ENCODE measurements around the gene DIPK1C. TPM values are rescaled to one million over a fixed set of nuclear protein-coding genes. Genes with fewer than 3 reads are reported as not detected.

Gene DIPK1C
- polyA plus RNA-seq, 2 donors = 0.02 TPM; not detected in 1

GRCh38 chr18:74446631-74447403 is 10.3 kb downstream of the DIPK1C start:
- WGBS, 2 donors = 94 to 96% methylated on average over 38 of the region's 38 CpGs
- Histone ChIP-seq H3K9me3 (ENCODE audit: control insufficient read depth in 2 of 2, insufficient read depth in 1 of 2, low read depth in 1 of 2, low read length in 1 of 2) (no peaks in the 10 kb centered on the region), H3K27ac (ENCODE audit: low read depth in 2 of 2, low read length in 1 of 2) (no peak overlapping the region), H3K4me3 (ENCODE audit: low read depth in 1 of 2, low read length in 2 of 2) (no peak overlapping the region), H3K36me3 (ENCODE audit: control insufficient read depth in 2 of 2, insufficient read depth in 2 of 2, low read length in 1 of 2) (no peaks in the 10 kb centered on the region), H3K4me1 (ENCODE audit: control insufficient read depth in 2 of 2, insufficient read depth in 2 of 2, low read length in 1 of 2) (no peaks in the 10 kb centered on the region), H3K27me3 (ENCODE audit: control insufficient read depth in 1 of 2, insufficient read depth in 2 of 2, low read length in 2 of 2) (no peaks in the 10 kb centered on the region)

GRCh38 chr18:74446178-74446577 is 10.9 kb downstream of the DIPK1C start:
- Histone ChIP-seq H3K4me1 (ENCODE audit: control insufficient read depth in 2 of 2, insufficient read depth in 2 of 2, low read length in 1 of 2) (no peaks in the 10 kb centered on the region), H3K4me3 (ENCODE audit: low read depth in 1 of 2, low read length in 2 of 2) (no peak overlapping the region), H3K9me3 (ENCODE audit: control insufficient read depth in 2 of 2, insufficient read depth in 1 of 2, low read depth in 1 of 2, low read length in 1 of 2) (no peaks in the 10 kb centered on the region), H3K27ac (ENCODE audit: low read depth in 2 of 2, low read length in 1 of 2) (no peak overlapping the region), H3K36me3 (ENCODE audit: control insufficient read depth in 2 of 2, insufficient read depth in 2 of 2, low read length in 1 of 2) (no peaks in the 10 kb centered on the region), H3K27me3 (ENCODE audit: control insufficient read depth in 1 of 2, insufficient read depth in 2 of 2, low read length in 2 of 2) (no peaks in the 10 kb centered on the region)
- WGBS, 2 donors = 83 to 86% methylated on average over 11 of the region's 11 CpGs

- Histone ChIP-seq H3K9me3 (ENCODE audit: control insufficient read depth in 2 of 2, insufficient read depth in 1 of 2, low read depth in 1 of 2, low read length in 1 of 2) (no peaks in the 10 kb centered on the region), H3K4me1 (ENCODE audit: control insufficient read depth in 2 of 2, insufficient read depth in 2 of 2, low read length in 1 of 2) (no peaks in the 10 kb centered on the region), H3K27ac (ENCODE audit: low read depth in 2 of 2, low read length in 1 of 2) (no peak overlapping the region), H3K27me3 (ENCODE audit: control insufficient read depth in 1 of 2, insufficient read depth in 2 of 2, low read length in 2 of 2) (no peaks in the 10 kb centered on the region), H3K36me3 (ENCODE audit: control insufficient read depth in 2 of 2, insufficient read depth in 2 of 2, low read length in 1 of 2) (no peaks in the 10 kb centered on the region), H3K4me3 (ENCODE audit: low read depth in 1 of 2, low read length in 2 of 2) (no peak overlapping the region)
- WGBS, 2 donors = 83 to 88% methylated on average over 14 of the region's 14 CpGs
These were observed 11.5 kb downstream of the DIPK1C start for GRCh38 chr18:74445585-74445984.

GRCh38 chr18:74444104-74444503 is 13.0 kb downstream of the DIPK1C start:
- WGBS, 2 donors = 60 to 88% methylated on average over 3 of the region's 3 CpGs
- Histone ChIP-seq H3K27ac (ENCODE audit: low read depth in 2 of 2, low read length in 1 of 2) (no peak overlapping the region), H3K27me3 (ENCODE audit: control insufficient read depth in 1 of 2, insufficient read depth in 2 of 2, low read length in 2 of 2) (no peaks in the 10 kb centered on the region), H3K4me3 (ENCODE audit: low read depth in 1 of 2, low read length in 2 of 2) (no peak overlapping the region), H3K4me1 (ENCODE audit: control insufficient read depth in 2 of 2, insufficient read depth in 2 of 2, low read length in 1 of 2) (no peaks in the 10 kb centered on the region), H3K36me3 (ENCODE audit: control insufficient read depth in 2 of 2, insufficient read depth in 2 of 2, low read length in 1 of 2) (no peaks in the 10 kb centered on the region), H3K9me3 (ENCODE audit: control insufficient read depth in 2 of 2, insufficient read depth in 1 of 2, low read depth in 1 of 2, low read length in 1 of 2) (no peaks in the 10 kb centered on the region)

GRCh38 chr18:74440808-74441427 is 16.2 kb downstream of the DIPK1C start:
- Histone ChIP-seq H3K36me3 (ENCODE audit: control insufficient read depth in 2 of 2, insufficient read depth in 2 of 2, low read length in 1 of 2) (no peaks in the 10 kb centered on the region), H3K27ac (ENCODE audit: low read depth in 2 of 2, low read length in 1 of 2) (no peak overlapping the region), H3K9me3 (ENCODE audit: control insufficient read depth in 2 of 2, insufficient read depth in 1 of 2, low read depth in 1 of 2, low read length in 1 of 2) (no peaks in the 10 kb centered on the region), H3K27me3 (ENCODE audit: control insufficient read depth in 1 of 2, insufficient read depth in 2 of 2, low read length in 2 of 2) (no peaks in the 10 kb centered on the region), H3K4me1 (ENCODE audit: control insufficient read depth in 2 of 2, insufficient read depth in 2 of 2, low read length in 1 of 2) (no peaks in the 10 kb centered on the region), H3K4me3 (ENCODE audit: low read depth in 1 of 2, low read length in 2 of 2) (no peak overlapping the region)
- 93 to 94% methylated on average over 9 of the region's 9 CpGs for WGBS, 2 donors

DNA sequence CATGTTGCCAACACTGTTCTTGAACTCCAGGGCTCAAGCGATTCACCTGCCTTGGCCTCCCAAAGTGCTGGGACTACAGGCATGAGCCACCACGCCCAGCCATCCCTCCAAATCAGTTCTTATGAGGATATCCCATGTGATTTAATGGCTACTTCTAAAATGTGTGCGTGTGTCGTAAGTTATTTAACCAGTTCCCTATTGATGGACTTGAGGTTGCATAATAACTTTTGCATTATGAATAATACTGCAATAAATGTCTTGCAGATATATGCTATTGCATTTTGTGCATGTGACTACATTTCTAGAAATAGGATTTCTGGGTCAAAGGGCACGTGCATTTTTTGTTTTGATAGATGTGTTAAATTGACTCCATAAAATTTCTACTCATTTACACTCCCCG is 19.0 kb downstream of the DIPK1C start:
- Histone ChIP-seq H3K9me3 (ENCODE audit: control insufficient read depth in 2 of 2, insufficient read depth in 1 of 2, low read depth in 1 of 2, low read length in 1 of 2) (no peaks in the 10 kb centered on the region), H3K4me3 (ENCODE audit: low read depth in 1 of 2, low read length in 2 of 2) (no peak overlapping the region), H3K4me1 (ENCODE audit: control insufficient read depth in 2 of 2, insufficient read depth in 2 of 2, low read length in 1 of 2) (no peaks in the 10 kb centered on the region), H3K27ac (ENCODE audit: low read depth in 2 of 2, low read length in 1 of 2) (no peak overlapping the region), H3K36me3 (ENCODE audit: control insufficient read depth in 2 of 2, insufficient read depth in 2 of 2, low read length in 1 of 2) (no peaks in the 10 kb centered on the region), H3K27me3 (ENCODE audit: control insufficient read depth in 1 of 2, insufficient read depth in 2 of 2, low read length in 2 of 2) (no peaks in the 10 kb centered on the region)
- 91 to 92% methylated on average over 6 of the region's 6 CpGs for WGBS, 2 donors

DNA sequence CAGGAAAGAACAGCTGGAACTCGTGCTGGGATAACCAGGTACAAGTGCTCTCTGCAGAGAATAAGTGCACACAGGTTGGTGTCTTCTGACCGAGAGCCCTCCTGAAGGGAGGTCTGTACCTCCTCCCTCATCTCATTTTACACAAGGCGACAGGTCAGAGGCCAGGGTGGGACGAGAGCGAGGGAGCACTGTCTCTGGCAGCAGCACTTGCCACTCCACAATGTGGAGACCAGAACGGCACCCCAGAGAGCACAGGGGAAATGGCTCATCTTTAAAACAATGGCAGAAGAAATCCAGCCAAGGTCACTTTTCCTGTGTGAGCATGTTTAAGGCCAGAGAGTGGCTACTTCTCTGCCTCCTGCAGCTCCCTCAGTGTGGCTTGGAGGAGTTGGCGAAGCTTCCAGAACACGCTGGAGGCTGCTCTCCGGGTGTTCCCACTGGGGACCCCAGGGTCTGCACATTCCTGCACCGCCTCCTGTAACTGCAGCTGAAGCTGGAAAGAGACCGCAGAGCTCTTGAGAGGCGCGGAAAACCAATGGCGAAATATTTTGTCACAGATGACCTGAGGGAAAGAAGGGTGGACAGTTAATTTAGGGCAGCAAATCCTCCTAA is 20.8 kb downstream of the DIPK1C start:
- Histone ChIP-seq H3K27ac (ENCODE audit: low read depth in 2 of 2, low read length in 1 of 2) (no peak overlapping the region), H3K27me3 (ENCODE audit: control insufficient read depth in 1 of 2, insufficient read depth in 2 of 2, low read length in 2 of 2) (no peaks in the 10 kb centered on the region), H3K9me3 (ENCODE audit: control insufficient read depth in 2 of 2, insufficient read depth in 1 of 2, low read depth in 1 of 2, low read length in 1 of 2) (no peaks in the 10 kb centered on the region), H3K4me1 (ENCODE audit: control insufficient read depth in 2 of 2, insufficient read depth in 2 of 2, low read length in 1 of 2) (no peaks in the 10 kb centered on the region), H3K36me3 (ENCODE audit: control insufficient read depth in 2 of 2, insufficient read depth in 2 of 2, low read length in 1 of 2) (no peaks in the 10 kb centered on the region), H3K4me3 (ENCODE audit: low read depth in 1 of 2, low read length in 2 of 2) (no peak overlapping the region)
- 77 to 78% methylated on average over 14 of the region's 14 CpGs for WGBS, 2 donors

DNA sequence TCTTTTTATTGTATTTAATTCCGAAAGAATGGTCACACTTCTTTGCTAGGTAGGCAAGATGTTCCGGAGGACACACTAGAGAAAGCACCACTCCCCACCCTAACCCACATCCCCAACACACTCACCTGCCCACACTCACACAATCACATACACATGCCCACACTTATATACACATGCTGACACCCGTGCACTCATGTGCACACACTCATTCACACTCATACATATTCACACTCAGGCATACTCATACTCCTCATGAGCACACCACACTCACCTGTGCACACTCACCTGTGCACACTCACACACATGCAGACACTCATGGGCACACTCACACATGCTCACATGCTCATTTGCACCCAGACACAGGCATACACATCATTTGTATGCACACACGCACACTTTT is 21.4 kb downstream of the DIPK1C start:
- Histone ChIP-seq H3K4me1 (ENCODE audit: control insufficient read depth in 2 of 2, insufficient read depth in 2 of 2, low read length in 1 of 2) (no peaks in the 10 kb centered on the region), H3K27me3 (ENCODE audit: control insufficient read depth in 1 of 2, insufficient read depth in 2 of 2, low read length in 2 of 2) (no peaks in the 10 kb centered on the region), H3K27ac (ENCODE audit: low read depth in 2 of 2, low read length in 1 of 2) (no peak overlapping the region), H3K9me3 (ENCODE audit: control insufficient read depth in 2 of 2, insufficient read depth in 1 of 2, low read depth in 1 of 2, low read length in 1 of 2) (no peaks in the 10 kb centered on the region), H3K4me3 (ENCODE audit: low read depth in 1 of 2, low read length in 2 of 2) (no peak overlapping the region), H3K36me3 (ENCODE audit: control insufficient read depth in 2 of 2, insufficient read depth in 2 of 2, low read length in 1 of 2) (no peaks in the 10 kb centered on the region)
- 79 to 82% methylated on average over 4 of the region's 4 CpGs for WGBS, 2 donors

- Histone ChIP-seq H3K9me3 (ENCODE audit: control insufficient read depth in 2 of 2, insufficient read depth in 1 of 2, low read depth in 1 of 2, low read length in 1 of 2) (no peaks in the 10 kb centered on the region), H3K36me3 (ENCODE audit: control insufficient read depth in 2 of 2, insufficient read depth in 2 of 2, low read length in 1 of 2) (no peaks in the 10 kb centered on the region), H3K4me3 (ENCODE audit: low read depth in 1 of 2, low read length in 2 of 2) (no peak overlapping the region), H3K27ac (ENCODE audit: low read depth in 2 of 2, low read length in 1 of 2) (no peak overlapping the region), H3K4me1 (ENCODE audit: control insufficient read depth in 2 of 2, insufficient read depth in 2 of 2, low read length in 1 of 2) (no peaks in the 10 kb centered on the region), H3K27me3 (ENCODE audit: control insufficient read depth in 1 of 2, insufficient read depth in 2 of 2, low read length in 2 of 2) (no peaks in the 10 kb centered on the region)
- 85 to 91% methylated on average over 11 of the region's 11 CpGs for WGBS, 2 donors
These were observed 22.6 kb downstream of the DIPK1C start for GRCh38 chr18:74434466-74434865.

Data from esophagus (tissue), 2 donors.